Parathyroid adenoma (tissue), 2 donors: ENCODE measurements around the gene PINK1.

ENCODE experiments used
- H2AFZ ChIP-seq: fragments of 300-600 bp; sonication (generic); one replicate; pipeline ENCODE4 v1.7.0; 2017; ENCODE audit warnings: antibody characterized with exemption, mild to moderate bottlenecking
- H3K27ac ChIP-seq: fragments of 300-600 bp; sonication (generic); one replicate; pipeline ENCODE4 v1.7.0; 2017
- H3K27me3 ChIP-seq: fragments of 300-600 bp; sonication (generic); one replicate; pipeline ENCODE4 v1.7.0; 2017; ENCODE audit warnings: low read length; ENCODE audit not compliant: control insufficient read depth, insufficient read depth
- H3K36me3 ChIP-seq: fragments of 300-600 bp; sonication (generic); one replicate; pipeline ENCODE4 v1.7.0; 2017; ENCODE audit warnings: low read length; ENCODE audit not compliant: control insufficient read depth, insufficient read depth
- H3K4me1 ChIP-seq: fragments of 300-600 bp; sonication (generic); one replicate; pipeline ENCODE4 v1.7.0; 2017; ENCODE audit warnings: control low read depth
- H3K4me2 ChIP-seq: fragments of 300-600 bp; sonication (generic); one replicate; pipeline ENCODE4 v1.7.0; 2017; ENCODE audit warnings: low read length
- H3K4me3 ChIP-seq: fragments of 300-600 bp; sonication (generic); one replicate; pipeline ENCODE4 v1.7.0; 2017; ENCODE audit warnings: low read depth, low read length
- H3K79me2 ChIP-seq: fragments of 300-600 bp; sonication (generic); one replicate; pipeline ENCODE4 v1.7.0; 2017; ENCODE audit warnings: control low read depth
- H3K9ac ChIP-seq: fragments of 300-600 bp; sonication (generic); one replicate; pipeline ENCODE4 v1.7.0; 2017; ENCODE audit warnings: mild to moderate bottlenecking
- H3K9me3 ChIP-seq: fragments of 300-600 bp; sonication (generic); one replicate; pipeline ENCODE4 v1.7.0; 2017; ENCODE audit warnings: low read length; ENCODE audit not compliant: control insufficient read depth
- TF ChIP-seq, protein P1 (sequence below): fragments of 300-600 bp; sonication (generic); IDR thresholded peaks from one replicate; pipeline ENCODE4 v1.7.0; 2017; ENCODE audit warnings: antibody characterized with exemption, mild to moderate bottlenecking
- donor health status: primary hyperparathyroidism.

PINK1 gene

GRCh38 chr1:20594746-20595145 is 38.5 kb upstream of the PINK1 start:
- H2AFZ ChIP-seq, result no peak overlapping the region
- no peaks in the 10 kb centered on the region for H3K27me3 ChIP-seq
- H3K27ac ChIP-seq, result no peak overlapping the region
- no peak overlapping the region for H3K9ac ChIP-seq
- TF ChIP-seq, protein P1, sequence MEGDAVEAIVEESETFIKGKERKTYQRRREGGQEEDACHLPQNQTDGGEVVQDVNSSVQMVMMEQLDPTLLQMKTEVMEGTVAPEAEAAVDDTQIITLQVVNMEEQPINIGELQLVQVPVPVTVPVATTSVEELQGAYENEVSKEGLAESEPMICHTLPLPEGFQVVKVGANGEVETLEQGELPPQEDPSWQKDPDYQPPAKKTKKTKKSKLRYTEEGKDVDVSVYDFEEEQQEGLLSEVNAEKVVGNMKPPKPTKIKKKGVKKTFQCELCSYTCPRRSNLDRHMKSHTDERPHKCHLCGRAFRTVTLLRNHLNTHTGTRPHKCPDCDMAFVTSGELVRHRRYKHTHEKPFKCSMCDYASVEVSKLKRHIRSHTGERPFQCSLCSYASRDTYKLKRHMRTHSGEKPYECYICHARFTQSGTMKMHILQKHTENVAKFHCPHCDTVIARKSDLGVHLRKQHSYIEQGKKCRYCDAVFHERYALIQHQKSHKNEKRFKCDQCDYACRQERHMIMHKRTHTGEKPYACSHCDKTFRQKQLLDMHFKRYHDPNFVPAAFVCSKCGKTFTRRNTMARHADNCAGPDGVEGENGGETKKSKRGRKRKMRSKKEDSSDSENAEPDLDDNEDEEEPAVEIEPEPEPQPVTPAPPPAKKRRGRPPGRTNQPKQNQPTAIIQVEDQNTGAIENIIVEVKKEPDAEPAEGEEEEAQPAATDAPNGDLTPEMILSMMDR, result no peak
- H3K79me2 ChIP-seq, result no peaks in the 10 kb centered on the region
- no peaks in the 10 kb centered on the region for H3K9me3 ChIP-seq
- no peak overlapping the region for H3K4me2 ChIP-seq
- H3K4me3 ChIP-seq, result no peak overlapping the region
- H3K36me3 ChIP-seq, result no peaks in the 10 kb centered on the region
- H3K4me1 ChIP-seq, result no peaks in the 10 kb centered on the region

DNA sequence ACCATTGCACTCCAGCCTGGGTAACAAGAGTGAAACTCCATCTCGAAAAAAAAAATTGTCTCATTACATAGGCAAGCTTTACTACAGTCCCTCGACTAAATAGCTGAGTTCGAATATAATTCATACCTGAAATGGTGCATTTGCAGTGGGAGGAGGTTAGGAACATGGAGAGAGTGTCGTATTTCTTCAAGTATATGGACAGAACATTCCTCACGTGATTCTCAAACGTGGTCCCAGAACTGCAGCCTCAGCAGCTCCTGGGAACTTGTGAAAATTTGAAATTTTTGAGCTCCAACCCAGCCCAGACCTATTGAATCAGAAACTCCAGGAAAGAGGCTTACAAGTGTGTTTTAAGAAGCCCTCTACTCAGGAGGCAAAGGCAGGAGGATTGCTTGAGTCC is 37.2 kb upstream of the PINK1 start:
- no peak overlapping the region for H3K9ac ChIP-seq
- H2AFZ ChIP-seq, result no peak overlapping the region
- H3K4me1 ChIP-seq, result no peaks in the 10 kb centered on the region
- no peak overlapping the region for H3K4me3 ChIP-seq
- H3K79me2 ChIP-seq, result no peaks in the 10 kb centered on the region
- H3K36me3 ChIP-seq, result no peaks in the 10 kb centered on the region
- H3K9me3 ChIP-seq, result no peaks in the 10 kb centered on the region
- TF ChIP-seq, protein P1, result no peak
- no peak overlapping the region for H3K27ac ChIP-seq
- no peaks in the 10 kb centered on the region for H3K27me3 ChIP-seq
- H3K4me2 ChIP-seq, result no peak overlapping the region

GRCh38 chr1:20597650-20598049 is 35.6 kb upstream of the PINK1 start:
- Histone ChIP-seq H3K27me3 (no peaks in the 10 kb centered on the region), H3K4me1 (no peaks in the 10 kb centered on the region), H3K9ac (no peak overlapping the region), H3K9me3 (no peaks in the 10 kb centered on the region), H3K27ac (peak overlapping the region; percentile 51), H3K36me3 (no peaks in the 10 kb centered on the region), H2AFZ (no peak overlapping the region), H3K4me2 (no peak overlapping the region), H3K4me3 (no peak overlapping the region), H3K79me2 (no peaks in the 10 kb centered on the region)
- TF ChIP-seq, protein P1, result no peak

DNA sequence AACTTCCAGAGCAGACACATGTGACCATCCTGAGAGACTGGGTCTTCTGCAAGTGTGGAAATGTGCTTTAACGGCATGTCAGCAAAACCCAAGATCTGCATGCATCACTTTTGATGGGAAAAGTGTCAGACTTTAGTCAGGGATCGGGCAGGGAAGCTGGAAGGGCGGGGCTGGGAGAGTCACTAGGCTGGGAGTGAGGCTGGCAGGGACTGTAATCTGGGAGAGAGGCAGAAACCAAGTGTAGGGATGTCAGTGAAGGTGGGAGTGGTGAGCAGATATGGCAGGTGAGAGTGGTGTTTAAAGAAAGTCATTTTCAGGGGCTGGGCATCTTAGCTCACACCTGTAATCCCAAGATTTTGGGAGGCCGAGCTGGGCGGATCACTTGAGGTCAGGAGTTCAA is 33.1 kb upstream of the PINK1 start:
- H3K9ac ChIP-seq, result no peak overlapping the region
- no peak overlapping the region for H2AFZ ChIP-seq
- TF ChIP-seq, protein P1, result no peak
- no peaks in the 10 kb centered on the region for H3K27me3 ChIP-seq
- H3K79me2 ChIP-seq, result no peaks in the 10 kb centered on the region
- no peak overlapping the region for H3K4me2 ChIP-seq
- no peaks in the 10 kb centered on the region for H3K4me1 ChIP-seq
- H3K27ac ChIP-seq, result no peak overlapping the region
- no peaks in the 10 kb centered on the region for H3K36me3 ChIP-seq
- no peak overlapping the region for H3K4me3 ChIP-seq
- no peaks in the 10 kb centered on the region for H3K9me3 ChIP-seq

- H3K4me3 ChIP-seq, result no peak overlapping the region
- no peak overlapping the region for H2AFZ ChIP-seq
- no peaks in the 10 kb centered on the region for H3K79me2 ChIP-seq
- H3K9me3 ChIP-seq, result no peaks in the 10 kb centered on the region
- TF ChIP-seq, protein P1, result no peak
- H3K9ac ChIP-seq, result no peak overlapping the region
- no peaks in the 10 kb centered on the region for H3K27me3 ChIP-seq
- H3K36me3 ChIP-seq, result no peaks in the 10 kb centered on the region
- no peaks in the 10 kb centered on the region for H3K4me1 ChIP-seq
- no peak overlapping the region for H3K4me2 ChIP-seq
- no peak overlapping the region for H3K27ac ChIP-seq
Measured at GRCh38 chr1:20601129-20601825, 32.0 kb upstream of the PINK1 start.
